COLO829 (cell line): ENCODE data around the gene TPST2.

Source experiments
- DNase-seq: peaks from one replicate; pipeline ENCODE4 v3.0.0; 2012; ENCODE audit warnings: low spot score

The TPST2 gene

DNA sequence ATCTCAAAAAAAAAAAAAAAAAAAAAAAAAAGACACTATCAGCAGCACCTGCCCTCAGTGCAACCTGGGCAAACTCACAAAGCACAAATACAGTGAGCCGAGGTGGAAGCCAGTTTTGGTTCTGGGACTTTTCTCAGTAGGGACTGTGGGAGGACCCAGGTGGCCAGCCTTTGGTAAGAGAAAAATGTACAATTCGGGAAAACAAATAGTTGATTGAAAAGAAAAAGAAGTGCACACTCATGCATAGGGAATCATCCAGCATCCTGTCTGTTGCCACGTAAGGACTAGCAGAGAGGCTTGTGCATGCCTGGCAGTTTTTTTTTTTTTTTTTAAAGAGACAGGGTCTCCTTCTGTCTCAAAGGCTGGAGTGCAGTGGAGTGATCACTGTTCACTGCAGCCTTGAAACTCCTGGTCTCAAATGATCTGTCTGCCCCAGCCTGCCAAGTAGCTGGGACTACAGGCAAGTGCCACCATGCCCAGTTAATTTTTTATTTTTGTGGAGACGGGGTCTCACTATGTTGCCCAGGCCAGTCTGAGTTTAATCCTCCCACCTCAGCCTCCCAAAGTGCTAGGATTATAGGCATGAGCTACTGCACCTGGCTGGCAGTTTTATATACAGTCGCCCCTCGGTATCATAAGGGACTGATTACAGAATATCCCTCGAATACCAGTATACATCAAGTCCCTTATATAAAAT lies 36.7 kb downstream of the TPST2 start:
- peak; percentile 92 for DNase-seq

DNA sequence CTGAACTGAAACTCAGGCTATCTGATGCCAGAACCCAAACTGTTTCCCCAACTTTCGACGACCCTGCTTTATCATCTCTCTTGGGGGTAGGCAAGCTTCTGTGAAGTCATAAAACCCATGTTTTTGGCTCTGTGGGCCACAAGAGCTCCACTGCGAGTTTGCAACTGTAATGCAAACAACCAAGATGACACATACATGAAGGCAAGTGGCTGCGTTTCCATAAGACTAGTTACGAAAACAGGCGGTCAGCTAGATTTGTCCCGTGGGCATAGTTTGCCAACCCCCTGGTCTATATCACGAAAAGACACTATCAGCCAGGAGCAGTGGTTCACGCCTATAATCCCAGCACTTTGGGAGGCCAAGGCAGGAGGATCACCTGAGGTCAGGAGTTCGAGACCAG lies 37.5 kb downstream of the TPST2 start:
- DNase-seq: no peak

DNA sequence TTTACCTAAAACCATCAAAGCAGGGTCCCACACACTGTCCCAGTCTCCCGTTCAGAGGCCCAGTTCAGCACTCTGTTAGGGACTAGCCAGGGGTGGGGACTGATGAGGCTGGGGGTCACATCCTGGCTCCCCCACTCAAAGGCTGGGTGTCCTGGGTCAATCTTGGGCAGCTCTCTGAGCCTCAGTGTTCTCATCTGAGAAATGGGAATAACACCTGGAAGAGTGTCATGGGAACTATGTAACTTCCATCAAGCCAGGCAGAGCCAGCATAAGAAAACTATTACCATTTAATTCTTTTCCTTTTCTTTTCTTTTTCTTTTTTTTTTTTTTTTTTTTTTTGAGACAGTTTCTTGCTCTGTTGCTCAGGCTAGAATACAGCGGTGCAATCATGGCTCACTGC lies 38.4 kb downstream of the TPST2 start:
- DNase-seq: no peak

DNA sequence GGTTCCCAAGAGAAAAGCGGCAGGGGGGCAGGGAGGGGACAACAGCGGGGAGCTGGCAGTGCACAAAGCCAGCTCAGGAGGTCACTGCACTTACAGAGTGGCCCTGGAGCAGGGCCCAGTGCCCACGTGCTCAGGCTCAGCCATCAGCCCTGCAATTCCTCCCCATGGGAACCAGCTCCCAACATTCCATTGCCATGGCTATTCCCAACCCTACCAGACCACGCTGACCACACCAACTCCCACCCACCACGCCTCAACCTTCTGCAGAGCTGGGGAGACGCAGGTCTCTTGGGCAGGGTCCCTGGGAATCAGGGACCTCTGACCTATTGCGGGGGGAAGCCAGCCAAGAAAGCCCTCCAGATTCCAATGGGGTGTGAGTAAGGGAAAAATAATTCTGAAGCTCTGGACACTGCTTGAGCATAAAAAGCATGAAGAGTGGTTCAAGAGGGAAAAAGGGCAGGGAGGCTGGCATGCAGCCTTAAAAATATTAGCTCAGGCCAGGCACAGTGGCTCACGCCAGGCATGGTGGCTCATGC lies 39.4 kb downstream of the TPST2 start:
- peak; percentile 18 for DNase-seq

DNA sequence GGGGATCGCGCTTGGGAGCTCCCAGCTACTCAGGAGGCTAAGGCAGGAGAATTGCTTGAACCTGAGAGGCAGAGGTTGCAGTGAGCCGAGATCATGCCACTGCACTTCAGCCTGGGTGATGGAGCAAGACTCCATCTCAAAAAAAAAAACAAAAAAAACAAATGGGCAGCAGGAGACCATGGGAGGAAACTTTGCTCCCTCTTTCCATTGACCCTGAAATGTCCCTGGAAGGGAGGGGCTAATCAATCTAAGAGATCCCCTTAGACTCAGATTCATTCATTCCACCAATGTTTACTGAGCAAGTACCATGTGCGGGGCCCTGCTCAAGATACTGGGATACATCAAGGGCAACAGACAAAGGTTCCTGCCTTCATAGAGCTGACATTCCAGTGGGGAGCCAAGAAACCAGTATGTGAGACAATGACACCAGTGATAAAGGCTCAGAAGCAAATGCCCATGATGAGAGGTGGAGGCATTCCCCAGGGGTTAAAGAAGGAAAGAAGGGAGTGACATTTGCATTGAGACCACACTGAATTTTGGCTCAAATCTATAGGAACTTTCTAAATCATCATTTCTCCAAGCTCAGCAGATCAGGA lies 39.9 kb downstream of the TPST2 start:
- DNase-seq: peak; percentile 44

DNA sequence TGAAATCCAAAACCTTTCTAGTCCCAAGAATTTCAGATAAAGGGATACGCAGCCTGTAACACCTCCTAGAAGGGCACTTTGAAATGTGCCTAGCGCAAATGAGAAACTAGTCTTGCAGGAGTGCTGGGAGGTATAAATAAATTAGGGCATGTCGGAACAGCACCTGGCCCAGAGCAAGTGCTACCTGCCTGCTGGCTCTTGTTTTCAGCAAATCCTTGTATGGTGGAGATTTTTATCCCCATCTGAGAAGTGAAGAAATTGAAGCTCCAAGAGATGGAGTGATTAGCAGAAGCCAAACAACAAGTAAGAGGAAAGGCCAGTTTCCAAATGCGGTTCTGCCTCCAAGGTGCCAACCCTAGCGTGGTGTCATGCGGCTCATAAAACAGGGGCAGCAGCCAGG lies 40.9 kb downstream of the TPST2 start:
- DNase-seq: no peak

DNA sequence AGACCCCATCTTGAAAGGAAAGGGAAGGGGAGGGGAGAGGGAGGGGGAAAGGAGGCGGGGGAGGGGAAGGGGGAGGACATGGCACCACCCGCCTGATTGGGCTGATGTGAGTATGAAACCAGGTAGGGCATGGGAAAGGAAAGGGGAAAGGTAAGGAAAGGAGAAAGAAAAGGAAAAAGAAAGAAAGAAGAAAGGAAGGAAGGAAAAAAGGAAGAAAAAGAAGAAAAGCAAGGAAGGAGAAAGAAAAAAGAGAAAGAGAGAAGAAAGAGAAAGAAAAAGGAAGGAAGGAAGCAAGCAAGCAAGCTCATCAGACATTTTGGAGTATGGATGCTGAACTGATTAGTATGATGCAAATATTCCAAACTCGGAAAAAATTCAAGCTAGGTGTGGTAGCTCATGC lies 41.6 kb downstream of the TPST2 start:
- DNase-seq: no peak

DNA sequence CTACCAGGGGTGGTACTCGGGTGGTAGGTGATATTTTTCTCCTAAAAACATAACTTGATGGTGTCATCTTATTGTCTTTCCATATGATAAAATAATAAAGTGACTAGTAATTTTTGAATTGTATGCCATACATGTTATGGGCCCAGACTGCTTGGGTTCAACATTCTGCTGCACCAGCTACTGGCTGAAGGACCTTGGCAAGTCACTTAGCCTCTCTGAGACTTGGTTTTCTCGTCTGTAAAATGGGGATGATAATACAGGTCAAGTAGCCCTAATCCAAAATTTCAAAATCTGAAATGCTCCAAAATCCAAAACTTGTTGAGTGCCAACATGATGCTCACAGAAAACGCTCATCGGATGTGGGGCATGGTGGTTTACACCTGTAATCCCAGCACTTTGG lies 42.1 kb downstream of the TPST2 start:
- no peak for DNase-seq

DNA sequence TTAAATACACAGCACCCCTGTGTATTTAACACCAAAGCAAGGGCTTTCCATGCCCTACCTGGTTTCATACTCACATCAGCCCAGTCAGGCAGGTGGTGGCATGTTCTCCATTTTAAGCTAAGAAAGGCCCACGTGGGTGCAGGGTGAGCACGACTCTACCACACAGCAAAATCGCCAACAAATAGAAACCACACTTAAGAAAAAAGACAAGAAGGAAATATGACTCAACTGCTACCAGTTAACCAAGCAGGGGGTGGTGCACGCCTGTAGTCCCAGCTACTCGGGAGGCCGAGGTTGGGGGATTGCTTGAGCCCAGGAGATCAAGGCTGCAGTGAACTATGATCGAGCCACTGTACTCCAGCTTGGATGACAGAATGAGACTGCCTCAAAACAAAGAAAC lies 42.5 kb downstream of the TPST2 start:
- no peak for DNase-seq

DNA sequence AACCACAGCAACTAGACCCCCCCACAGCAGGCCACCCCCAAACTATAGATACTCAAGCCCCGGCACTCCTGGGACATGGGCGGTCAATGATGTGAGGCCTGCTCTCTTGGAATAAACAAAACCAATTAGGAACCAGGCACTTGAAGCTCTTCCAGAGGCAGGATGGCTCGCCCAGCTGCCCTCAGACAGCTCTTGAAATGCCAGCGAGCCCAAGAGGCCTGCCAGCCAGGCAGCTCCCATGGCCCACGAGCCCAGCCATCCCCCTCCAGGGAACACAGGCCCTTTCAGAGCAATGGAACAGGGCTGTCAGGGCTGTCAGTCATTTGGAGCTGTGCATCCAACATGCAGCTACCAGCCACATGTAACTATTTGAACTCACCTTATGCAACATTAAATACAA lies 43.6 kb downstream of the TPST2 start:
- no peak for DNase-seq

DNA sequence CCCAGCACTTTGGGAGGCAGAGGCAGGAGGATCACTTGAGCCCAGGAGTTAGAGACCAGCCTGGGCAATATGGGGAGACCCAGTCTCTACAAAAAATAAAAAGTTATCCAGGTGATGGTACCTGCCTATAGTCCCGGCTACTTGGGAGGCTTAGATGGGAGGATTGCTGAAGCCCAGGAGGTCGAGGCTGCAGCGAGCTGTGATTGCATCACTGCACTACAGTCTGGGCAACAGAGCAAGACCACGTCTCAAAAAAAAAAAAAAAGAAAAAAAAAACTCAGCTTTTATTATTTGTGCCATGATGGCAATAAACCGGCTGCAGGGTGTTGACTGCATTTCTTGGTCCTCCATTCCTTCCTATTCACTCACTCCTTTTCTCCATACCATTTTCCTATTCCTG lies 44.1 kb downstream of the TPST2 start:
- DNase-seq: no peak

DNA sequence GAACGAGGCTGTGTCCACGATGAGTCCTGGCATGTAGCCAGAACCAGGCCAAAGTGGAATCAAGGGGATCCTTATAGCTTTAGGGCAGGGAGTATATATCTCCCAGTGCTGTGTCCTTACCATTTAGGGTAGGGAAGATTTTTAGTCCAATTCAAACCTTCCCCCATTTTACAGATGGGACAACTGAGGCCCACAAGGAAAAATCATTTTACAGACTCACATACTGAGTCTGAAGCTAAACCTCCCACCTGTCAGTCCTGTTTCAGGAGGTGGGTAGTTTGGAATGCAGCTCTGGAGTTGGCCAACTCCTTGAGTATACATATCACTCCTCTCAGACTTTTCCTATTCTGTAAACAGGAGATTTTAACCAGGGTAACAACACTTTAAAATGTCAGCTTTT lies 44.5 kb downstream of the TPST2 start:
- DNase-seq: no peak

DNA sequence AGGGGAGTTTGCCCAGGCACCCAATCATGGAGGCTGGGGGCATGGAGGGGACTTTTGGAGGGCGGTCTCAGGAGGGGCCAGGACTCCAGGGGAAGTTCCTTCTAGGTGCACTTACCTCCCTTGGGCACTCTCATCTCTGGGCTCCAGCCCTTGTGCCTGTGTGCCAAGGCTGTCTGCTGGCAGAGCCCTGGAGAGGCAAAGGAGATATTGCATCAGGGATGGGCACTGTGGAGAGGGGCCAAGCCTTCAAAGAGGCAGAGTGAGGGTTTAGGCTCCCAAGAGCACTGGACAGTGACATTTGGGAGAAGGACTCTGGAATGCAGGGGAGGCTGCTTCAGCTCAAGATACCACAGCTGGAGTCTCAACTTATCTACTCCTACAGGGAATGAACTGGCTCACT lies 45.4 kb downstream of the TPST2 start:
- no peak for DNase-seq

DNA sequence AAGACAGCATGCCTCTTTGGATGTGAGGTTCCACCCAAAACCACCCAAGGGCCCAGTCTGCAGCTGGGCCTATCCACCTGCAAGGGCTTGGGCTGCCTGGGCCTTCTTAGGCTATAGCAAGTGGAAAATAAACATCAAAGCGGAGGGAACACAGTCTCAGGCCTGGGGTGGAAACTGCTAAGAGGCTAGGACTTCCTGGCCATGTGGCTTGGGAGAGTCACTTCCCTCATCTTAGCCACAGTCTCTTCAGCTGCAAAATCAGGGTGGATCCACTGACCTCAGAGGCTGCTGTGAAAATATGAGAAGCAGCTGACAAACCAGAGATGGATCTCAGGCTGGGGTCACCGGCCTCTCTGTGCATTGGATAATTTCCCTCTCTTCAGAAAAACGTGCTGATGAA lies 47.1 kb downstream of the TPST2 start:
- DNase-seq: no peak

DNA sequence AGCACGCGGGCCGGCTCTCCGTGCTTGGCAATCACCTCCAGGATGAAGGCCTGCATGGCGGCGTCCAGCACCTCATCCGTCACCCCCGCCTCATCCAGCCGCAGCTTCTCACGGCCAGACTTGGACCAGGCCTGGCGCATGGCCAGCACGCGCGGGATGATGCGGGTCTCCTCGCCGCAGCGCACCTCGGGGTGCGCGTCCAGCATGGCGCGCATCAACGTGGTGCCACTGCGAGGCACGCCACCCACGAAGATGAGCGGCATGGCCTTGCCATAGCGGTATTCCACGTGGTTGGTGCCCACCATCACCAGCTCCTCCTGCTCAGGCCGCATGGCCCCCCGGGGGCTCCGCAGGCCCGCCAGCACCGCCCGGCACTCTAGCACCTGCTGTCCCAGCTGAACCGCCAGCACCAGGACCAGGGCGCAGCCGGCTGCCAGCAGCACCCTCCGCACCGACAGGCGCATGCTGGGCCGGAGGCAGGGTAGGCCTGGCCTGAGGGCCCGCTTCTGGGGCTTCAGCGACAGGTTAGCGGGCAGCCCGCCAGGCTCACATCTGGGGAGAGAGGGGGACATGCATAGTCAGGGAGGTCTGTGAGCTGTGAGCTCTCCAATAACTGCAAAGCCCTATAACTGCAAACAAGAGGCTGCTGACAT lies 48.6 kb downstream of the TPST2 start:
- DNase-seq: no peak

DNA sequence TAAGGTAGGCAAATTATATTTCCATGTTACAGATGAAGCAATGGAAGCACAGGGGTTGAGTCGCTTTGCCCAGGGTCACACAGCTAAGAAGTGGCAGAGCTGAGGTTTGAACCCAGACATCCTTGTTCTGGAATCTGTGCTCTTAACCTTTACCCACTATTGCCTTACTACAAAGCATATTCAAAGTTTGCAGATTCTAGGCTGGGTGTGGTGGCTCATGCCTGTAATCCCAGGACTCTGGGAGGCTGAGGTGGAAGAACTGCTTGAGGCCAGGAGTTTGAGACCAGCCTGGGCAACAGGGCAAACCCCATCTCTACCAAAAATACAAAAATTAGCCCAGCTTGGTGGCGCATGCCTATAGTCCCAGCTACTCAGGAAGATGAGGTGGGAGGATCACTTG lies 49.8 kb downstream of the TPST2 start:
- no peak for DNase-seq

DNA sequence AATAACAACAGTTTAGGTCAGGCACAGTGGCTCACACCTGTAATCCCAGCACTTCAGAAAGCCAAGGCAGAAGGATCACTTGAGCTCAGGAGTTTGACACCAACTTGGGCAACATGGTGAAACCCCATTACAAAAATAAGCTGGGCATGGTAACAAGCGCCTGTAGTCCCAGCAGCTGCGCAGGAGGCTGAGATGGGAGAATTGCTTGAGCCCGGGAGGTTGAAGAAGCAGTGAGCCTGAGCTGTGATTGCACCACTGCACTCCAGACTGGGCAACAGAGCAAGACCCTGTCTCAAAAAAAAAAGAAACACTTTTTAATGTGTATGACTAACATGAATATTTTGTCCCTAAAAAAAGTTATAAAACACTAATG lies 53.2 kb downstream of the TPST2 start:
- no peak for DNase-seq

DNA sequence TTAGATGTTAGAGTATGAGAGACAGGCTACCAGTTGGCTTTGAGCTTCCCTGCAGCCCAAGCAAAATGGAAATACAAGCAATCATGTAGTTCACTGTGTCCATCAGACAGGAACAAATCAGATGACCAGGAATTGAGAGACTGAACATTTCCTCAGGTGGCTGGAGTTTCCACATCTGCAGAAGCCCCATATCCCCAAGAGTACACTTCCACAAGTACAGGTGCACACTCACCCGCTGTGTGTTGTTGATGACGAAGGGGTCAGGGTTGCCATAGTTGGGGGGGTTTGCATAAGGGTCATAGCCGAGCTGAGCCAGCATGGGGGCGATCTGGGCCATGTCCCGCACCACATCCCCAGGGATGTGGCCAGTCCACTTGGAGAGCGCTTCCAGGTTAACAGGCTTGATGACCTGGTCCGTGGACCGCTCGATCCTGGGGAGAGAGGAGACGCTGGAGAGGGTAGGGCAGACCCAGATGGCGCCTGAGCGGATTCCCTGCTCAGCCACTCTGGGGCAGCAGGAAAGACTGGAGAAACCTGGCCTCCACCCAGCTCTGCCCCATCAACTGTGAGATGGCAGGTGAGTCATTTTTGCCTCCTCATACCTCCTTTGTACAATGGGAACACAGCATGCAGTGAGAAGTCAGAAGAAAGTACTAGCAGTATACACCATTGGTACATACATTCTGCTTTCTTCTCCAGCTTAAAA lies 53.7 kb downstream of the TPST2 start:
- no peak for DNase-seq

DNA sequence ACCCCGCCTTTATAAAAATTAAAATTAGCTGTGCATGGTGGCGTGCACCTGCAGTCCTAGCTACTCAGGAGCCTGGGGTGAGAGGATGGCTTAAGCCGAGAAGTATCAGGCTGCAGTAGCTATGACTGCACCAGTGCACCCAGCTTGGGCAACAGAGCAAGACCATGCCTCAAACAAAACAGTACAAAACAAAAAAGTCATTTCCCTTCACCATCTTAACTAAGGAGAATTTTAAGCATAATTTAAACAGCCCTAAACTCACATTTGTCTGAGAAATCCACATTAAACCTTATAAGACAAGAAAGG lies 54.4 kb downstream of the TPST2 start:
- DNase-seq: no peak

DNA sequence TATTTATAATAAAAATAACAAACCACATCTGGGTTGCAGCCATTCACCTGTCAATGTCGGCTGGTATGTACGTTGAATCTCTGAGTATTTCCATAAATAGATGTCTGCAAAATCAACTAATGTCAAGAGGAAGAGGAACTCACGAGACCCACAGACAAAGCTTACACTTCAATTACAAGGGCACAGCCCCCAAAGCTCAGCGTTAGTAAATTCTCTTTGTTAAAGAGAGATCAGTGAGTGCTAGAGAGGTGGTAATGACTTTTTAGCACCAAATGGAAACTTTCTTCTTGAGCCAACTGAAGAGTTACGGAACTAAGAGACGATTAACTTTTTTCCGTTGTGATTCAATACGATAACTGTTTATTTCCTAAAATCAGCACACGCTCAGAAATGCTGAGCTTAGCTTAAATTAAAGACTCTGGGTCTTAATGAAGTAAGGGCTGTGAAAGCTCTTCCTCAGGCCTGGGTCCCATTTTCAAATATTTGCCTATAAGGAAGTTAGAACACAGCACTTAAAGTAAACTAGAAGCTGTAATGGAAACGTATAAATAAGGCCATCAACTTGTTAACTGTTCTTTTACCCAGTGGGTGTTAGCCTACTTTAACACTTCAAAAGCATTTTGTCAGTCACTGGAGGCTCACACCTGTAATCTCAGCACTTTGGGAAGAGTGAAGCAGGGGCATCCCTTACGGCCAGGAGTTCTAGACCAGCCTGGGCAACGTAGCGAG lies 54.9 kb downstream of the TPST2 start:
- DNase-seq: no peak

DNA sequence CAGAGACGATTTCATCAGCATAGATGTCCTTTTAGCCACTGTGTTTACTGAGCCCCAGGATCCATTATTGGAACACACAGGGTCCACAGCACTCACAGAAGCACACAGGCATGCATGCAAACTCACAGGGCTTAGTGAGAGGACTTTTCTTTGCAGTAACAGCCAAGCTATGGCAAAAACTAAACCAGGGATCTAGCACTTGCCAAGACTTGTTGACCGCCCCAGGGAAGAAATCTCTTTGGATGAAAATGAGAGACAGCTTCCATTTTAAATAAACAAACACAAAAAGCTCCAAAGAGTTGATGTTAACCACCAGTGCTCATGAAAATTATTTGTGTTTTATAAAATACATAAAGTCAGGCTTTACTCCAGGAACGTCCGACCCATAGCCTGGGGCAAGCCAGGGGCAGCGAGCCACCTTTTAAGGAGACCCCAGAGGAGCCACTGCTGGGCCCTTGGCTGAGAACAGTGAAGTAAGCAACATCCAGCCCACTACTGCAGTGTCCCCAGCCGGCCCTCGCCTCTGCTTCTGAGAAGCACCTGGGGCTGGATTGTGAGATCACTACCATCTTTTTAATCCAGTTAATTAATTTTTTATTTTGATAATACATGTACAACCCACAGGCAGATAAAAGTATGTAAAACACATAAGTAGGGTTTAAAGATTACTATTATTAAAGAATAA lies 55.6 kb downstream of the TPST2 start:
- DNase-seq: no peak

DNA sequence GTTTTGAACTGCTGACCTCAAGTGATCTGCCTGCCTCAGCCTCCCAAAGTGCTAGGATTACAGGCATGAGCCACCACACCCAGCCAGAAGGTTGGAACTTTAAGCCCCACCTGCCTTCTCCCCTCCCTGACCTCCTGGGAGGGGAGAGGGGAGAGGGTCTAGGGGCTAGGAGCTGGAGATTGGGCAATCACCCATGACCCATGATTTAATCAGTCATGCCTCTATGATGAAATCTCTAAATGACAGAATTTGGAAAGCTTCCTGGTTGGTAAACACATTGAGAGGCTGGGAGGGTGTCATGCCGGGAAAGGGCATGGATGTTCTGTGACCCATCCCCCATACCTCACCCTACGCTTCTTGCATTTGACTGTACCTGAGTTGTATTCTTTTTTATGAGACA lies 60.6 kb downstream of the TPST2 start:
- DNase-seq: no peak
